ENCODE data around the gene ATP2A3. TPM values are rescaled to one million over a fixed set of nuclear protein-coding genes. Genes with fewer than 3 reads are reported as not detected.
A peak's percentile ranks its signal among the peaks of the same experiment; 100 is the strongest.
"Not testable (repeated sequence)": the region's sequence is repeated elsewhere in the genome, so short reads cannot be mapped to it uniquely, and the experiment has no call there.

Gene ATP2A3
- total RNA-seq, 1 donor from 2014 or later: 1.6 TPM

DNA sequence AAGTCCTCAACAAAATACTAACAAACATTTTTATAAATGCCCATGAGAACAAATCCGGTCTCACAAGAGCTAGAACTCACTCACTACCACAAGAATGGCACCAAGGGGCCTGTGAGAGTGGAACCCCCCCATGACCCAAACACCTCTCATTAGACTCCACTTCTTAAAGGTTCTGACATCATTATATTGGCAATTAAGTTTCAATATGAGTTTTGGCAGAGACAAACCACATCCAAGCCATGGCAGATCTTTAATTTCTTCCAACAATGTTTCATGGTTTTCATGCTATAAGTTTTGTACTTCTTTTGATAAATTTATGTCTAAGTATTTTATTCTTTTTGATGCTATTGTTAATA, 30.0 kb upstream of the ATP2A3 start:
- Mint-ChIP-seq H3K27ac (ENCODE audit: unreplicated experiment) (no peak overlapping the region), H3K36me3 (ENCODE audit: low read depth) (no peaks in the 10 kb centered on the region), H3K27me3 (ENCODE audit: low read depth) (peaks cover 11% of the 10 kb centered on the region), H3K4me3 (no peak overlapping the region), H3K9me3 (peaks cover 4% of the 10 kb centered on the region), H3K4me1 (no peaks in the 10 kb centered on the region)
- TF ChIP-seq, protein P1, sequence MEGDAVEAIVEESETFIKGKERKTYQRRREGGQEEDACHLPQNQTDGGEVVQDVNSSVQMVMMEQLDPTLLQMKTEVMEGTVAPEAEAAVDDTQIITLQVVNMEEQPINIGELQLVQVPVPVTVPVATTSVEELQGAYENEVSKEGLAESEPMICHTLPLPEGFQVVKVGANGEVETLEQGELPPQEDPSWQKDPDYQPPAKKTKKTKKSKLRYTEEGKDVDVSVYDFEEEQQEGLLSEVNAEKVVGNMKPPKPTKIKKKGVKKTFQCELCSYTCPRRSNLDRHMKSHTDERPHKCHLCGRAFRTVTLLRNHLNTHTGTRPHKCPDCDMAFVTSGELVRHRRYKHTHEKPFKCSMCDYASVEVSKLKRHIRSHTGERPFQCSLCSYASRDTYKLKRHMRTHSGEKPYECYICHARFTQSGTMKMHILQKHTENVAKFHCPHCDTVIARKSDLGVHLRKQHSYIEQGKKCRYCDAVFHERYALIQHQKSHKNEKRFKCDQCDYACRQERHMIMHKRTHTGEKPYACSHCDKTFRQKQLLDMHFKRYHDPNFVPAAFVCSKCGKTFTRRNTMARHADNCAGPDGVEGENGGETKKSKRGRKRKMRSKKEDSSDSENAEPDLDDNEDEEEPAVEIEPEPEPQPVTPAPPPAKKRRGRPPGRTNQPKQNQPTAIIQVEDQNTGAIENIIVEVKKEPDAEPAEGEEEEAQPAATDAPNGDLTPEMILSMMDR (conservative IDR thresholded peaks at IDR 0.05): no peak
- no peak for DNase-seq (ENCODE audit: low read depth, low spot score)

DNA sequence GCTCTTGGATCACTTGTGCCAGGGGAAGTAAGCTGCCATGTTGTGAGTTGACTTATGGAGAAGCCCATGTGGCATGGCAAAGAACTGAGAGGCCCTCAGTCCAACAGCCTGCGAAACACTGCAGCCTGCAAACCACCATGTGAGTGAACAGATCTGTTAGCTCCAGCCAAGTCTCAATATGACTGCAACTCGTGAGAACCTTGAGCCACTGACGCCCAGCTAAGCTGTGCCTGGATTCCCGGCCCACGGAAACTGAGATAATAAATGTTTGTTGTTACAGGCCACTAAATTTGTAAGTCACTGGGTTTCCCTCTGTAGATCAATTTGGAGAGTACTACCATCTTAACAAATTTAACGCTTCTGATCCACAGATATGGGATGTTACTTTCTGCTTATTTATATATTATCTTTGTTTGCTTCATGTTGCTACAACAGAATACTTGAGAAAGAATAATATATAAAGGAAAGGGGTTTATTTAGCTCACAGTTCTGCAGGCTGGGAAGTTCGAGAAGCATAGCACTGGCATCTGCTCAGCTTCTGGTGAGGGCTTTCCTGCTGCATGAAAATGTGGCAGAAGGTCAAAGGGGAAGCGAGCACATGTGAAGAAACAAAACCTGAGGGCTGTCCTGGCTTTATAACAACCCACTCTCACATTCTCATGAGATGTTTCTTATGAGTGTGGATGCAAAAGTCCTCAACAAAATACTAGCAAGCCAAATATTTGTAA, 29.4 kb upstream of the ATP2A3 start:
- Mint-ChIP-seq H3K36me3 (ENCODE audit: low read depth) (no peaks in the 10 kb centered on the region), H3K27me3 (ENCODE audit: low read depth) (peaks cover 11% of the 10 kb centered on the region), H3K4me1 (no peaks in the 10 kb centered on the region), H3K9me3 (peaks cover 4% of the 10 kb centered on the region), H3K4me3 (no peak overlapping the region), H3K27ac (ENCODE audit: unreplicated experiment) (peak overlapping the region; percentile 62)
- TF ChIP-seq, protein P1 (conservative IDR thresholded peaks at IDR 0.05): no peak
- no peak for DNase-seq (ENCODE audit: low read depth, low spot score)

DNA sequence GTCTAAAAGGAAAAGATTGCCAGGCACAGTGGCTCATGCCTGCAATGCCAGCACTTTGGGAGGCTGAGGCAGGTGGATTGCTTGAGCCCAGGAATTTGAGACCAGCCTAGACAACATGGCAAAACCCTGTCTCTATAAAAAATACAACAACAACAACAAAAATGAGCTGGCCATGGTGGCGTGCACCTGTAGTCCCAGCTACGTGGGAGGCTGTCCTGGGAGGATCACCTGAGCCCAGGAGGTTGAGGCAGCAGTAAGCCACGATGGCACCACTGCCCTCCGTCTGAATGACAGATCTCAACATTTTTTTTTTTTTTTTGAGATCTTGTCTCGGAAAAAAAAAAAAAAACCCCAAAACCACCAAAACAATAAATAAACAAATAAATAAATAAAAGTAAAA, 28.1 kb upstream of the ATP2A3 start:
- Mint-ChIP-seq H3K27ac (ENCODE audit: unreplicated experiment) (no peak overlapping the region), H3K27me3 (ENCODE audit: low read depth) (peaks cover 11% of the 10 kb centered on the region), H3K4me3 (no peak overlapping the region), H3K36me3 (ENCODE audit: low read depth) (no peaks in the 10 kb centered on the region), H3K9me3 (peaks cover 4% of the 10 kb centered on the region), H3K4me1 (no peaks in the 10 kb centered on the region)
- no peak for DNase-seq (ENCODE audit: low read depth, low spot score)
- TF ChIP-seq, protein P1 (conservative IDR thresholded peaks at IDR 0.05): no peak

DNA sequence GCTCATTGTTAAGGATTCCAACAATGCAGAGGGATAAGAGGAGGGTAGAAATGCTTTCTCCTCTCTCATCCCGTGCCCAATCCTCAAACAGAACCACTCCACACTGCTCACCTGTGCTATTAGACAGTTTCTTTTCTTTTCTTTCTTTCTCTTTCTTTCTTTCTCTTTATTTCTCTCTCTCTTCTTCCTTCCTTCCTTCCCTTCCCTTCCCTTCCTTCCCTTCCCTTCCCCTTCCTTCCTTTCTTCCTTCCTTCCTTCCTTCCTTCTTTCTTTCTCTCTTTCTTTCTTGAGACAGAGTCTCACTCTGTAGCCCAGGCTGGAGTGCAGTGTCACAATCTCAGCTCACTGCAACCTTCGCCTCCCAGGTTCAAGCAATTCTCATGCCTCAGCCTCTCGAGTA, 27.5 kb upstream of the ATP2A3 start:
- not testable (repeated sequence) for H3K9me3 Mint-ChIP-seq; H3K27ac Mint-ChIP-seq (ENCODE audit: unreplicated experiment); H3K4me3 Mint-ChIP-seq; H3K4me1 Mint-ChIP-seq; DNase-seq (ENCODE audit: low read depth, low spot score); H3K36me3 Mint-ChIP-seq (ENCODE audit: low read depth)
- H3K27me3 Mint-ChIP-seq (ENCODE audit: low read depth): peaks cover 11% of the 10 kb centered on the region

DNA sequence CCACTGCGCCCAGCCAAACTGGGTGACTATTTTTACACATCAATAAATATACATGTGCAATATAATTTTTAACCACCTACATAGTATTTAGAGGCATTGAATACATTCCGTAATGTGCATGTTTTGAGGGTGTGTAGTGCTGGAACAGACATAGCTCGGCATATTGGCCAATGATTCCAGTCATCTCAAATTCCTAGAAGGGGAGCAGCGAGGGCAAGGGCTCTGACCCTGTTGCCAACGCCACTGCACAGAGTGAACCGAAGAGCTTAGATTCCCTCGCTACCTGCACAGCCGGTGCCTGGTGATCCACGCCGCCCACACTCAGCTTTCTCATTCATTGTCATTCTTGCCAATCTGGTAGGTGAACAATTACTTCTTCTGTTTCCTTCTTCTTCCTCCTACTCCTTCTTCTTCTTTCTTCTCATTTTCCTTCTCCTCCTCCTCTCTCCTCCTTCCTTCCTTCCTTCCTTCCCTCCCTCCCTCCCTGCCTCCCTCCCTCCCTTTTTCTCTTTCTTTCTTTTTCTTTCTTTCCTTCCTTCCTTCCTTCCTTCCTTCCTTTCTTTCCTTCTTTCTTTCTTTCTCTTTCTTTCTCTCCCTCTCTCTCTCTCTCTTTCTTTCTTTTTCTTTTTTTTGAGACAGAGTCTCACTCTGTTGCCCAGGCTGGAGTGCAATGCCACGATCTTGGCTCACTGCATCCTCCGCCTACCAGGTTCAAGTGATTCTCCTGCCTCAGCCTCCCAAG, 26.3 kb upstream of the ATP2A3 start:
- H3K27me3 Mint-ChIP-seq (ENCODE audit: low read depth): peaks cover 11% of the 10 kb centered on the region
- H3K27ac Mint-ChIP-seq (ENCODE audit: unreplicated experiment): no peak overlapping the region
- no peaks in the 10 kb centered on the region for H3K36me3 Mint-ChIP-seq (ENCODE audit: low read depth)
- TF ChIP-seq, protein P1 (conservative IDR thresholded peaks at IDR 0.05): no peak
- no peak for DNase-seq (ENCODE audit: low read depth, low spot score)
- peaks cover 4% of the 10 kb centered on the region for H3K9me3 Mint-ChIP-seq
- H3K4me1 Mint-ChIP-seq: no peaks in the 10 kb centered on the region
- no peak overlapping the region for H3K4me3 Mint-ChIP-seq

Measured in neural crest cell (in vitro differentiated cells).